ENCODE measurements around the gene CD79B.
"Not testable (repeated sequence)": the region's sequence is repeated elsewhere in the genome, so short reads cannot be mapped to it uniquely, and the experiment has no call there.

DNA sequence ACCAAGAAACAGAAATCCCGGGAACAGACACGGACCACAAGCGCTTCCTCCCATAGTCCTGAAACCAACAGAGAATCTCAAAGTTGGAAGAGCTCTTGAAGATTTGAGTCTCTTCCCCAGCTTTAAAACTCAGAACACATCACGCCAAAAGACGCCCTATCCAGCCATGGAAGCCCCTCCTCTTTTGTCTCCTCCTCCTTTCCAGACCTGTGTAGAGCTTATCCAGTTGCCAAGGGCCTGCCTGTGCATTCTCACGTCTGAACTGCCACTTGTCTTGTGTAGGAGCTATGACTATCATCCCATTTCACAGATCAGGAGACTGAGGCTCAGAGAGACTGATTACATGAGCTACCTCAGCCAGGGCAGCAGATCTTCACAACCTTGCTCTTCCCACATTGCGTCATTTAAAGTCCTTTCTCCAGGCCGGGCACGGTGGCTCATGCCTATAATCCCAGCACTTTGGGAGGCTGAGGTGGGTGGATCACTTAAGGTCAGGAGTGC, 49.5 kb downstream of the CD79B start:
- TF ChIP-seq, protein P1, sequence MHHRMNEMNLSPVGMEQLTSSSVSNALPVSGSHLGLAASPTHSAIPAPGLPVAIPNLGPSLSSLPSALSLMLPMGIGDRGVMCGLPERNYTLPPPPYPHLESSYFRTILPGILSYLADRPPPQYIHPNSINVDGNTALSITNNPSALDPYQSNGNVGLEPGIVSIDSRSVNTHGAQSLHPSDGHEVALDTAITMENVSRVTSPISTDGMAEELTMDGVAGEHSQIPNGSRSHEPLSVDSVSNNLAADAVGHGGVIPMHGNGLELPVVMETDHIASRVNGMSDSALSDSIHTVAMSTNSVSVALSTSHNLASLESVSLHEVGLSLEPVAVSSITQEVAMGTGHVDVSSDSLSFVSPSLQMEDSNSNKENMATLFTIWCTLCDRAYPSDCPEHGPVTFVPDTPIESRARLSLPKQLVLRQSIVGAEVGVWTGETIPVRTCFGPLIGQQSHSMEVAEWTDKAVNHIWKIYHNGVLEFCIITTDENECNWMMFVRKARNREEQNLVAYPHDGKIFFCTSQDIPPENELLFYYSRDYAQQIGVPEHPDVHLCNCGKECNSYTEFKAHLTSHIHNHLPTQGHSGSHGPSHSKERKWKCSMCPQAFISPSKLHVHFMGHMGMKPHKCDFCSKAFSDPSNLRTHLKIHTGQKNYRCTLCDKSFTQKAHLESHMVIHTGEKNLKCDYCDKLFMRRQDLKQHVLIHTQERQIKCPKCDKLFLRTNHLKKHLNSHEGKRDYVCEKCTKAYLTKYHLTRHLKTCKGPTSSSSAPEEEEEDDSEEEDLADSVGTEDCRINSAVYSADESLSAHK (tag by site-specific recombination; IDR thresholded peaks at IDR 0.05): not testable (repeated sequence)
- TF ChIP-seq, protein P2, sequence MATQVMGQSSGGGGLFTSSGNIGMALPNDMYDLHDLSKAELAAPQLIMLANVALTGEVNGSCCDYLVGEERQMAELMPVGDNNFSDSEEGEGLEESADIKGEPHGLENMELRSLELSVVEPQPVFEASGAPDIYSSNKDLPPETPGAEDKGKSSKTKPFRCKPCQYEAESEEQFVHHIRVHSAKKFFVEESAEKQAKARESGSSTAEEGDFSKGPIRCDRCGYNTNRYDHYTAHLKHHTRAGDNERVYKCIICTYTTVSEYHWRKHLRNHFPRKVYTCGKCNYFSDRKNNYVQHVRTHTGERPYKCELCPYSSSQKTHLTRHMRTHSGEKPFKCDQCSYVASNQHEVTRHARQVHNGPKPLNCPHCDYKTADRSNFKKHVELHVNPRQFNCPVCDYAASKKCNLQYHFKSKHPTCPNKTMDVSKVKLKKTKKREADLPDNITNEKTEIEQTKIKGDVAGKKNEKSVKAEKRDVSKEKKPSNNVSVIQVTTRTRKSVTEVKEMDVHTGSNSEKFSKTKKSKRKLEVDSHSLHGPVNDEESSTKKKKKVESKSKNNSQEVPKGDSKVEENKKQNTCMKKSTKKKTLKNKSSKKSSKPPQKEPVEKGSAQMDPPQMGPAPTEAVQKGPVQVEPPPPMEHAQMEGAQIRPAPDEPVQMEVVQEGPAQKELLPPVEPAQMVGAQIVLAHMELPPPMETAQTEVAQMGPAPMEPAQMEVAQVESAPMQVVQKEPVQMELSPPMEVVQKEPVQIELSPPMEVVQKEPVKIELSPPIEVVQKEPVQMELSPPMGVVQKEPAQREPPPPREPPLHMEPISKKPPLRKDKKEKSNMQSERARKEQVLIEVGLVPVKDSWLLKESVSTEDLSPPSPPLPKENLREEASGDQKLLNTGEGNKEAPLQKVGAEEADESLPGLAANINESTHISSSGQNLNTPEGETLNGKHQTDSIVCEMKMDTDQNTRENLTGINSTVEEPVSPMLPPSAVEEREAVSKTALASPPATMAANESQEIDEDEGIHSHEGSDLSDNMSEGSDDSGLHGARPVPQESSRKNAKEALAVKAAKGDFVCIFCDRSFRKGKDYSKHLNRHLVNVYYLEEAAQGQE (tag by site-specific recombination; IDR thresholded peaks at IDR 0.05): not testable (repeated sequence)
- TF ChIP-seq ZNF549 (tag by site-specific recombination; IDR thresholded peaks at IDR 0.05); ZIC2 (tag by site-specific recombination; IDR thresholded peaks at IDR 0.05); ZBTB20 (tag by site-specific recombination; IDR thresholded peaks at IDR 0.05); YY1 (tag by site-specific recombination; IDR thresholded peaks at IDR 0.05); EGR2 (tag by site-specific recombination; IDR thresholded peaks at IDR 0.05; ENCODE audit: low read depth): not testable (repeated sequence)
- TF ChIP-seq, protein P3, sequence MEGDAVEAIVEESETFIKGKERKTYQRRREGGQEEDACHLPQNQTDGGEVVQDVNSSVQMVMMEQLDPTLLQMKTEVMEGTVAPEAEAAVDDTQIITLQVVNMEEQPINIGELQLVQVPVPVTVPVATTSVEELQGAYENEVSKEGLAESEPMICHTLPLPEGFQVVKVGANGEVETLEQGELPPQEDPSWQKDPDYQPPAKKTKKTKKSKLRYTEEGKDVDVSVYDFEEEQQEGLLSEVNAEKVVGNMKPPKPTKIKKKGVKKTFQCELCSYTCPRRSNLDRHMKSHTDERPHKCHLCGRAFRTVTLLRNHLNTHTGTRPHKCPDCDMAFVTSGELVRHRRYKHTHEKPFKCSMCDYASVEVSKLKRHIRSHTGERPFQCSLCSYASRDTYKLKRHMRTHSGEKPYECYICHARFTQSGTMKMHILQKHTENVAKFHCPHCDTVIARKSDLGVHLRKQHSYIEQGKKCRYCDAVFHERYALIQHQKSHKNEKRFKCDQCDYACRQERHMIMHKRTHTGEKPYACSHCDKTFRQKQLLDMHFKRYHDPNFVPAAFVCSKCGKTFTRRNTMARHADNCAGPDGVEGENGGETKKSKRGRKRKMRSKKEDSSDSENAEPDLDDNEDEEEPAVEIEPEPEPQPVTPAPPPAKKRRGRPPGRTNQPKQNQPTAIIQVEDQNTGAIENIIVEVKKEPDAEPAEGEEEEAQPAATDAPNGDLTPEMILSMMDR (tag by site-specific recombination; IDR thresholded peaks at IDR 0.05): not testable (repeated sequence)
- TF ChIP-seq, protein P4, sequence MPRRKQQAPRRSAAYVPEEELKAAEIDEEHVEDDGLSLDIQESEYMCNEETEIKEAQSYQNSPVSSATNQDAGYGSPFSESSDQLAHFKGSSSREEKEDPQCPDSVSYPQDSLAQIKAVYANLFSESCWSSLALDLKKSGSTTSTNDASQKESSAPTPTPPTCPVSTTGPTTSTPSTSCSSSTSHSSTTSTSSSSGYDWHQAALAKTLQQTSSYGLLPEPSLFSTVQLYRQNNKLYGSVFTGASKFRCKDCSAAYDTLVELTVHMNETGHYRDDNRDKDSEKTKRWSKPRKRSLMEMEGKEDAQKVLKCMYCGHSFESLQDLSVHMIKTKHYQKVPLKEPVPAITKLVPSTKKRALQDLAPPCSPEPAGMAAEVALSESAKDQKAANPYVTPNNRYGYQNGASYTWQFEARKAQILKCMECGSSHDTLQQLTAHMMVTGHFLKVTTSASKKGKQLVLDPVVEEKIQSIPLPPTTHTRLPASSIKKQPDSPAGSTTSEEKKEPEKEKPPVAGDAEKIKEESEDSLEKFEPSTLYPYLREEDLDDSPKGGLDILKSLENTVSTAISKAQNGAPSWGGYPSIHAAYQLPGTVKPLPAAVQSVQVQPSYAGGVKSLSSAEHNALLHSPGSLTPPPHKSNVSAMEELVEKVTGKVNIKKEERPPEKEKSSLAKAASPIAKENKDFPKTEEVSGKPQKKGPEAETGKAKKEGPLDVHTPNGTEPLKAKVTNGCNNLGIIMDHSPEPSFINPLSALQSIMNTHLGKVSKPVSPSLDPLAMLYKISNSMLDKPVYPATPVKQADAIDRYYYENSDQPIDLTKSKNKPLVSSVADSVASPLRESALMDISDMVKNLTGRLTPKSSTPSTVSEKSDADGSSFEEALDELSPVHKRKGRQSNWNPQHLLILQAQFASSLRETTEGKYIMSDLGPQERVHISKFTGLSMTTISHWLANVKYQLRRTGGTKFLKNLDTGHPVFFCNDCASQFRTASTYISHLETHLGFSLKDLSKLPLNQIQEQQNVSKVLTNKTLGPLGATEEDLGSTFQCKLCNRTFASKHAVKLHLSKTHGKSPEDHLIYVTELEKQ (tag by site-specific recombination; IDR thresholded peaks at IDR 0.05; ENCODE audit: borderline replicate concordance): not testable (repeated sequence)
